GM12873 (cell line): ENCODE data around the gene ADAMTS15.

ENCODE experiments used
- CTCF ChIP-seq: IDR thresholded peaks from 2 replicates; pipeline ENCODE4 v1.5.1; 2012; ENCODE audit warnings: low read depth, mild to moderate bottlenecking, moderate library complexity, low read length, control low read depth; ENCODE audit not compliant: insufficient read depth; ENCODE audit errors: missing control alignments

Gene ADAMTS15

GRCh38 chr11:130523609-130524008 lies 75.2 kb downstream of the ADAMTS15 start:
- no peak for TF ChIP-seq CTCF

GRCh38 chr11:130524132-130524790 lies 75.8 kb downstream of the ADAMTS15 start:
- no peak for TF ChIP-seq CTCF

GRCh38 chr11:130525307-130525706 lies 76.9 kb downstream of the ADAMTS15 start:
- TF ChIP-seq CTCF: no peak
